Measurements from ENCODE around the gene PIH1D1. TPM values are rescaled to one million over a fixed set of nuclear protein-coding genes. Genes with fewer than 3 reads are reported as not detected.
A peak's percentile ranks its signal among the peaks of the same experiment; 100 is the strongest.

PIH1D1 gene
- total and polyA plus RNA-seq, 12 donors, result 26.6 to 131 (median 83.6) TPM

DNA sequence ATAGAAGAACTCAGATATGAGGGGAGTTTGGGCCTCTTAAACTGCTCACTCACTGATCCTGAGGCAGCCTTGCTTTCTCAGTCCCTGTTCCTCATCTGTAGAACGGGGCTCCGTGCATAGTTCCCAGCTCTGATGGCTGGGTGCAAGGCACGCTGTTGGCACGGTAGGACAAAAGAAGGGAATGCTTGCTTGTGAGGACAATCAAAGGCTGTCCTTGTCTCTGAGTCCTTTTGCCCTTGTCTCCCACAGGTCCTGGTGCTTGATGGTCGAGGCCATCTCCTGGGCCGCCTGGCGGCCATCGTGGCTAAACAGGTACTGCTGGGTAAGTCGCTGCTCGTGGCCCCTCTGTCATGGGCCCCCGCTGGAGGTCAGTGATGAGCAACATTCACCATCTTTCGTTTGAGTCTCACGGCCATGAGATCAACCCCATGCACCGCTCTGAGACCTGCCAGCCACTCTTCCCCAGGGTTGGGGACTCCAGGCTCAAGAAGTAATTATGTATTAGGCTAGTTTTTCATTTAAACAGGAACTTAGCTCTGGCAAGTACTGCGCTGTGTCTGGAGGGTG lies 38.1 kb upstream of the PIH1D1 start:
- H3K27me3 ChIP-seq, result no peaks in the 10 kb centered on the region
- peaks cover 14 to 27% of the 10 kb centered on the region in 2 donors for H3K4me1 ChIP-seq (replicated peaks in 1 of 2)
- H3K4me3 ChIP-seq, result peak overlapping the region in 1 of 4 donors; percentile 85
- intact Hi-C loops (cut with DNase I), result no loop called here
- peaks cover 0 to 41% of the 10 kb centered on the region in 2 donors for H3K36me3 ChIP-seq (replicated peaks in 1 of 2)
- DNase-seq, result peak in 5 of 7 donors; percentile 49 to 66 (median 56)
- H3K9me3 ChIP-seq (replicated peaks in 1 of 3), result no peaks in the 10 kb centered on the region
- TF ChIP-seq POLR2A (IDR thresholded peaks at IDR 0.05), result no peak
- TF ChIP-seq CTCF (IDR thresholded peaks at IDR 0.05), result peak in 3 of 6 experiments; percentile 22 to 40 (median 24)
- peak overlapping the region in 4 of 5 donors; percentile 18 to 92 (median 88) for H3K27ac ChIP-seq
- WGBS, 4 donors, result 33 to 47% (median 41%) methylated on average over 11 to 15 of the region's 15 CpGs

- Histone ChIP-seq H3K9me3 (replicated peaks in 1 of 3) (no peaks in the 10 kb centered on the region), H3K36me3 (replicated peaks in 1 of 2) (peaks cover 0 to 41% of the 10 kb centered on the region in 2 donors), H3K27me3 (no peaks in the 10 kb centered on the region), H3K4me1 (replicated peaks in 1 of 2) (peaks cover 14 to 27% of the 10 kb centered on the region in 2 donors), H3K4me3 (peak overlapping the region; percentile 79 to 99 (median 86)), H3K27ac (peak overlapping the region; percentile 76 to 92 (median 89))
- 13 to 20% (median 14%) methylated on average over 15 of the region's 15 CpGs for WGBS, 4 donors
- DNase-seq, result no peak
- intact Hi-C loops (cut with DNase I), result no loop called here
- TF ChIP-seq CTCF (IDR thresholded peaks at IDR 0.05) (no peak), POLR2A (IDR thresholded peaks at IDR 0.05) (no peak)
Observed at GRCh38 chr19:49488863-49489537, 37.4 kb upstream of the PIH1D1 start.

- Histone ChIP-seq H3K27me3 (no peaks in the 10 kb centered on the region), H3K4me3 (peak overlapping the region; percentile 79 to 99 (median 86)), H3K36me3 (replicated peaks in 1 of 2) (peaks cover 0 to 41% of the 10 kb centered on the region in 2 donors), H3K4me1 (replicated peaks in 1 of 2) (peaks cover 14 to 27% of the 10 kb centered on the region in 2 donors), H3K27ac (peak overlapping the region; percentile 76 to 92 (median 89)), H3K9me3 (replicated peaks in 1 of 3) (no peaks in the 10 kb centered on the region)
- TF ChIP-seq CTCF (IDR thresholded peaks at IDR 0.05) (no peak), POLR2A (IDR thresholded peaks at IDR 0.05) (no peak)
- intact Hi-C loops (cut with DNase I), result no loop called here
- DNase-seq, result no peak
- 0 to 1% (median 1%) methylated on average over 17 to 26 of the region's 26 CpGs for WGBS, 4 donors
Observed at GRCh38 chr19:49488046-49488862, 36.6 kb upstream of the PIH1D1 start.
